ES-I3 (cell line): ENCODE data around the gene STON2.

ENCODE experiments used
- H3K36me3 ChIP-seq: 2 replicates; pipeline ENCODE4 v1.6.1; 2013; ENCODE audit warnings: mild to moderate bottlenecking, low read length, control low read depth, moderate library complexity; ENCODE audit not compliant: insufficient read depth
- H3K4me1 ChIP-seq: 2 replicates; pipeline ENCODE4 v1.6.1; 2013; ENCODE audit warnings: mild to moderate bottlenecking, control low read depth, low read length; ENCODE audit not compliant: insufficient read depth
- H3K9ac ChIP-seq: 2 replicates; pipeline ENCODE4 v1.6.1; 2013; ENCODE audit warnings: low read depth, mild to moderate bottlenecking, low read length, moderate library complexity
- H3K9me3 ChIP-seq: 2 replicates; pipeline ENCODE4 v1.6.1; 2013; ENCODE audit warnings: mild to moderate bottlenecking, low read length, moderate library complexity; ENCODE audit not compliant: control insufficient read depth, insufficient read depth

The STON2 gene

DNA sequence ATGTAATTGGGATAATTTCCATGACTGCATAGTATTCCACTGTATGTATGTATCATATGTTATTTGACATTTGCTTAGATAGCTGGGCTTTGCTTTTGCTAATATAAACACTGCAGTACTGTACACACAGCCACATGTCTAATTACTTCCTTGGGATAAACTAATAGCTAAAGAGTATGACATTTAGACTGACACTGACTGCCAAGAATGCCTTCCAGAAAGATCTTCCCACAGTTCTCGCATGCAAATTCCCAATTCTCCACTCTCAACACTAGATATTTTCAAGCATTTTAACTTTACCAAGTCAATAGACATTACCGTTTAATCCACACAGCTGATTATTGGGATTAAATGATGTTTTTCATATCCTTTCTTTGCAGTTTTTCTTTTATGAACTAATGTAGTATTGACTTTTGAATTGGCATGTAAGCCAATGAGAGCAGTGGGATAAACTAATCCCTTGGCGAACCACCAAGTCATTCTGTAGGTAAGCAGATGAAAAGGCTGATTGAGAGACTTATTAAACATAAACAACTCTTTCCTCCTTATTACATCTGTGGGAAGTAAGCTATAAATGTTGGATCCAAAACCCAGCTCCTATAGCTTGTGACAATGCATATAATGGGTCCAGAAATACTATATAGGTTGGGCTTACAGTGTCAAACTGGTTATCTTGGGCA lies 55.5 kb downstream of the STON2 start:
- no peaks in the 10 kb centered on the region for H3K9me3 ChIP-seq
- no peaks in the 10 kb centered on the region for H3K4me1 ChIP-seq
- H3K36me3 ChIP-seq: no peaks in the 10 kb centered on the region
- no peak overlapping the region for H3K9ac ChIP-seq

DNA sequence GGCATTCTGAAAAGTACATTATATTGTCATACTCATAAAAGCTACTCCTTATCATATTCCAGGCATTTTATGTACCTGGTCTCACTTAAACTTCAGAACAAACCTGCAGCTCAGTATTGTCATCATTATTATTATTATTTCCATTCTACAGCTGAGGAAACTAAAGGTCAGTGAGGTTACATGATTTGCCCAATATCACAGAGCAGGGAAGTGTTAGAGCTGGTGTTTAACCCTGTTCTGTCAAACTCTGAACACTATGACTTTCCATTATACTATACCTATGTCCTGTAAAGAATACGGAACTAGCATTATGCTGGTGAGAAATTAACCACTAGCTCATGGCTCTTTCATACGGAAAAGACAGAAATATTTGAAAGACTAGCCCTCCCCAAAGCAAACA lies 56.4 kb downstream of the STON2 start:
- no peaks in the 10 kb centered on the region for H3K9me3 ChIP-seq
- no peak overlapping the region for H3K9ac ChIP-seq
- H3K36me3 ChIP-seq: no peaks in the 10 kb centered on the region
- no peaks in the 10 kb centered on the region for H3K4me1 ChIP-seq

DNA sequence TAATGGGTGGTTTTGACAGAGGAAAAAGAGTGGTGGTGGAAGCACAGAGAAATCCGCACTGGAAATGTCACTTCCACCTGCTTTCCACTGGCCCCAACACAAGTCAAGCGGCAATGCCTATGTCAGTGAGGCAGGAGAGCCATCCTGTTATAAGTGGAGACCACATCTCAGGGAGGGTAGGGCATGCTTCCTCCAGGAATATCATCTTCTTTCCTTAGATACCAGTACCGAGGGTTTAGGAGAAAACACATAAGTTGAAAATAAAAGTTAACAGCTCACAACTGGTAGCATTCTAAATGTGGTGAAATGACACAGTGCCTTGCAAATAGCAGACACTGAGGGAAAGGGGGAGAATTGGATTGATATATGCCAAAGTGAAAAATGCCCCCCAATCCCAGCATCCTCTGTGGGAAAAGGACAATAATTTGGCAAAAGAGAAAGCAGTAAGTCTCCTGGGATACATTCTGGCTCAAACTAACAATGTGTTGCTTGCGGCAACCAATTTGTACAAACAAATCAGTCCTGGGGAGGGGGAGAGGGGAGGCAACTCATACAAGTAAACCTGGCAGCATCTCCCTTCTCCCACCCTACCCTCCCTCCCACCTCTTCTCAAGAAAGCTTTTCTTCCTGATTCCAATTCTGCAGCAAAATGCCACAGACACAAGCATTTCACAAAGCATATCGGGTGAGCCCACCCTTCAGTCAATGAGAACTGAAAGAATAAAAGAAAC lies 57.1 kb downstream of the STON2 start:
- Histone ChIP-seq H3K9ac (no peak overlapping the region), H3K36me3 (no peaks in the 10 kb centered on the region), H3K9me3 (no peaks in the 10 kb centered on the region), H3K4me1 (no peaks in the 10 kb centered on the region)

DNA sequence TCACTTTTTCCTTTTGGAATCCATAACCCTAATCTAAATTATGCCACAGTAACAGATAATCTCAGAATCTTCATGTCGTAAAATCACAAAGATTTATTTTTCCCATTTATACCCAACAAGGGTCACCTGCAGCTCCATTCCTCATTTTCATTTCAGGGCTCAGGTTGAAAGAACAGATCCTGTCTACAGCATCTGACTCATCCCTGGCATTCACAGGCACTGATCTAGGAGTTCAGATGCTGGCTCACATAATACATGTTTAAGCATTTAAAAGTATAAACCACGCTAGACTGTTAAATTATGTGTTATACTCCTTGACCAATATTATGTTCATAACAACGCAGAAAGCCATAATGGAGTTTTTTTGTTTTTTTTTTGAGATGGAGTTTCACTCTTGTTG lies 58.3 kb downstream of the STON2 start:
- H3K4me1 ChIP-seq: no peaks in the 10 kb centered on the region
- H3K9me3 ChIP-seq: no peaks in the 10 kb centered on the region
- no peak overlapping the region for H3K9ac ChIP-seq
- H3K36me3 ChIP-seq: no peaks in the 10 kb centered on the region

DNA sequence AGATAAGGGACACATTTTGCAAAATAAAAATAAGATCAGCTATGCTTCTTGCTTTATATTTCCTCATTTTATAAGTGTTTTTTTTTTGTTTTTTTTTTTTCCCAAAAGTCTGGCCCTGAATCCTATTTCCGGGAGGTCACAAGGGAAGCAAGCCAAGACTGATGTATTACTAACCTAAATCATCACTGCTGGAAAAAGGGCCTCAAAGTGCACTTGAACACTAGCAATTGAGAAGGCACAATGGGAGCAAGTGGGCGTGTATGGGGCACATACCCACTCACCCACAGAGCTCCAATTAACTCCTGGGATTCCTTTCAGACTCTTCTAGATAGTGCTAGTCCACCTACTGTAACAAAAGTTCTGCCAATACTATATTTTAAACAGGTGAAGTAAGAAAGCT lies 58.8 kb downstream of the STON2 start:
- no peaks in the 10 kb centered on the region for H3K36me3 ChIP-seq
- H3K4me1 ChIP-seq: no peaks in the 10 kb centered on the region
- H3K9me3 ChIP-seq: no peaks in the 10 kb centered on the region
- no peak overlapping the region for H3K9ac ChIP-seq

DNA sequence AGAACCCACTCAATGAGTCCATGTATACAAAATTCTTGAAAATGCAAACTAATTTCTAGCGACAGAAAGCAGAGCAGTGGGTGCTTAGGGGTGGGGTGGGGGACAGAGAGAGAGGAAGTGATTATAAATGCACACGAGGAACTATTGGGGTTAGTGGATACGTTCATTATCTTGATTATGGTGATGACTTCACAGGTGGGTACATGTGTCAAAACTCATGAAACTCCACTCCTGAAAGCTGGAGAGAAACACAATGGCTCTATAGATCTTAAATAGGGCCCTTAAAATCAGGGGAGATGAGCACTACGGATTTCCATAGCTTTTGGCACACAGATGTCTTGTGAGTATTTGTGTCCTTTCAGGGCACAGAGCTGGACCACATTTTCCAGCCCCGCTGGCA lies 59.9 kb downstream of the STON2 start:
- Histone ChIP-seq H3K9ac (no peak overlapping the region), H3K36me3 (no peaks in the 10 kb centered on the region), H3K9me3 (no peaks in the 10 kb centered on the region), H3K4me1 (no peaks in the 10 kb centered on the region)

DNA sequence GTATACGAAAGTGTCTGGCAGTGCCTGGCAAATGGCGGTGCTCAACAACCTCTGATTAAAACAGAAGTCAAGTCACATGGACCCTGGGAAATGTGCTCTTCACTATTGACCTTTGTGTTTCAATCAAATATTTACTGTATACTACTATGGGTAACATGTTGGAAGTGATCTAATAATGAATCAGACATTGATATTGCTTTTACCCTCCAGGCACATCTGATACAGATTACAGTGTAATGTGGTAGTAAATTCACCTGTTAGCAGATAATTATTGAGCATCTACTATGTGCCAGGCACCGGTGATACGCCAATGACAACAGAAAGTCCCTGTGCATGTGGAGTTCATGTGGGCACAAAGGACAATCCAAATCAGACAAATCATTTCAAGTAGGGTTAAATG lies 63.1 kb downstream of the STON2 start:
- Histone ChIP-seq H3K9ac (no peak overlapping the region), H3K9me3 (no peaks in the 10 kb centered on the region), H3K4me1 (no peaks in the 10 kb centered on the region), H3K36me3 (no peaks in the 10 kb centered on the region)

DNA sequence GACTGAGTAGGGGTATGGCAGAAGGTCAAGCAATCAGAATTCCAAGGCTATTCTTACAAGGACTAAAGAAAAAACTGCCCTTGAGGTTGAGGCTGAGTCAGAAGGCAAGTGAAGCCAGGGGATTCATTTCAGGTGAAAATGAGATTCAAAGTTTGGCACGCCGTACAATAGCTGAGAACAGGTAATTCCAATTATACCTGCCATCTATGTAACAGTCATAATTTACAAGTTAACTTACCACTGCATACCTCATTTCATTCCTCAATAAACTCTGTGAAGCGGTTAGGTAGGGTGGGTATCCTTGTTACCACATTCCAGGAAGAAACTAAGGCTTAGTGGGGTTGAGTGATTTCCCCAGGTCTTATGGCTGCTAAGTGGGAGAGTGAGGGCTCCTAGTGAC lies 64.1 kb downstream of the STON2 start:
- H3K36me3 ChIP-seq: no peaks in the 10 kb centered on the region
- H3K4me1 ChIP-seq: no peaks in the 10 kb centered on the region
- H3K9ac ChIP-seq: no peak overlapping the region
- no peaks in the 10 kb centered on the region for H3K9me3 ChIP-seq

DNA sequence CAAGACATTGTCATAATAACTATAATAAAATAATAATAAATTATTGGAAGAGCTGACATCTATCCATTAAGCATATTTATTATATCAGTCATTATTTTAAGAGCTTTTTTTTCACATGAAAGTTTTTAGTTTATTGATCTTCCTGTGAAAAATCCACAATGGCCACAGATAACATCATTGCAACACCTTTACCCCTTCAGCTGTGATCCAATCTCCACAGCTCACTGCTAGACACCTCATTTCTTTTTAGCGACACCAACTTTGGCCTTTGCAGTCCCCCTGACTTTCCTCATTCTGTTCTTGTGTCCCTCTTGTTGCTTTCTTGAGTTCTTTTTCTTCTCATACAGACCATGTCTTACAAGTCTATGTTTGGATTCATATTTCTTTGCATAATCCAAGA lies 67.4 kb downstream of the STON2 start:
- no peaks in the 10 kb centered on the region for H3K36me3 ChIP-seq
- H3K9ac ChIP-seq: no peak overlapping the region
- no peaks in the 10 kb centered on the region for H3K4me1 ChIP-seq
- H3K9me3 ChIP-seq: no peaks in the 10 kb centered on the region; the same call in 1 of the 2 replicates

DNA sequence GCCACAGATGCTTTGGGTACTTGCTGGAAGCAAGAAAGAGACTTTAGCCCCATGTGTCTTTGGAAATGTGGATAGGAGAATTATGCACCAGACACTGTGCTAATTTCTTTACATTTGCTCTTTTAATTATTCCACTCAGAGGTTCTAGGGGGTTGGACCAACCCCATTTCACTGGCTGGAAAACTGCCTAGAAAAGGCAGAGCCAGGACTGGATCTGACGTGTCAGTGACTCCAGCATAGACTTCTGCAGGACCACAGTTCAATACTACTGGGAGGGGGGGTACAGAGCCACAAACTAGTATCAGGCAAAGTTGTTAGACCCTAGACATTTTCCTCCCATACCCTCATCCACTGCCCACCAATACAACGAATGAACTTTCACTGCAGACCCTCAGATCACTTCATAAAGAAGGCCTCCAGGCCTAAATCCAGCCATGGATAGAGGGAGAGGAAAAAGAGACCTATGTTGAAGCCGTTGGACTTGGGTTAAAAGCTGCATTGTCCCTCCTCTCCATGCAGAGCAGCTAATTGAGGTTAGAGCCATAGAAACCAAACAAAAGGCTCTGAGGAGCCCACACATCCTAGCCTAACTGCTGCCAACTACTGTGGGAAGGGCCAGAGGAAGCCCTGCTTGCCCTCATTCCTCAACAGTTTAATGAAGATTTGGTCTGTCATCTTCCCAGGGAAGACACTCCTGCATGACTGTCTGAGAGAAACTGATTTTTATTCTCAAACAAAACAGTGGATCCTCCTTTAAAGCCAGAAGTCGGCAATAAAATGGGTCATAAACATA lies 68.7 kb downstream of the STON2 start:
- Histone ChIP-seq H3K4me1 (no peaks in the 10 kb centered on the region), H3K36me3 (no peaks in the 10 kb centered on the region), H3K9ac (no peak overlapping the region), H3K9me3 (no peaks in the 10 kb centered on the region; the same call in 1 of the 2 replicates)

DNA sequence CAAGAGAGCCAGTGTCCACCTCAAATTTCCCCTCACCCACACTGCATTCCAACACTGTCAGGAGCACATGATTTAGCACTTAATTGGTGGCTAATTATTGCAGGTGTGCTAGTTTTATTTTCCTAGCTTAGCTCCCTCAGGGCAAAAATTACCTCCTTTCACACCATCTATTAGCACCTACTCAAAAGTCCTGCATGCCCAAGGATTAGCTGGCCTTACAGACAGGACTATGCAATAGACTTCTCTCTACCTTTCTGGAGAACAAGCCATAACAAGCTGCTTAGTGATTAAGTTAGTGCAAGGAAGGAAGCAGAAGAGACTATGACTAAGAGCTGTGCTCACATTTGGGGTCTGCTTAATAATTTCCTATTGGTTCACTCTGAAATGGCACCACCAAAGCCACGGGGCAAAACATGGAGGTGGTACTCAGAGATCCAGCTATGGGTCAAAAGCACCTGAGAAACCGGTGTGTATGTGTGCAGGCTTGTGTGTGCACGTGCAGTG lies 69.5 kb downstream of the STON2 start:
- no peaks in the 10 kb centered on the region for H3K4me1 ChIP-seq
- H3K9me3 ChIP-seq: no peaks in the 10 kb centered on the region; the same call in 1 of the 2 replicates
- no peaks in the 10 kb centered on the region for H3K36me3 ChIP-seq
- H3K9ac ChIP-seq: no peak overlapping the region

DNA sequence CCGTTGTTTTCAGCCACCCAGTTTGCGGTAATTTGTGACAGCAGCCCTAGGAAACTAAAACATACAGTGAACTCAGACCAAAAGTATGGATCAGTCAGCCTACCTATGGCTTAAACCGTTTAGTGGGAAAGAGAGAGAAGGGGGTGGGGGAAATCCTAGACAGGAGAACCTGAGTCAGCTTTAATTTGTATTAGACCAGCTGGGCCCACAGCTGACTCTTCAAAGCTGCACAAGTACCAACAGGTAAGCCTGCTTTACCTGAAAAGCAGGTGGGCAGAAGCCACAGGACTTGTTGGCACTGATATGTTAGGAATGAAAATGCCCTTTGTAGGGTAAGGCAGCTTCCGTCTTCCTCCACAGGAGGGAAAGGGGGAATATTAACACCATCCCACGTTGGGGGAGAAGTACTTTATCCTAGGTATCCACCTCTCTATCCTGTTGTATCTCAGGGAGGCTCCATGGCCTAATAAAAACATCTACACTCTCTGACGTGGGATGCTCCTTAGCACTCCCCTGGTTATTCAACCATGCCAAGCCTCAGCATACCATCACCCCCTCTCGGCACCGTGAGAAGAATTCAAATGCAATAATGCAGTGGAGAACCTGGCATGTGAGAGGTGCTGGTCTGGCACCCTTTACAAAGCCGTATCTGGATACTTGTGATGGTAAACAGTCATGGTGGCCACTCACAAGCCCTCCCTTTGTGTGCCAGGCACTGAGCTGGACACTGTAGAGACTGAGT lies 70.3 kb downstream of the STON2 start:
- H3K9me3 ChIP-seq: no peaks in the 10 kb centered on the region; the same call in 1 of the 2 replicates
- no peak overlapping the region for H3K9ac ChIP-seq
- H3K36me3 ChIP-seq: no peaks in the 10 kb centered on the region
- peaks cover 3% of the 10 kb centered on the region for H3K4me1 ChIP-seq

DNA sequence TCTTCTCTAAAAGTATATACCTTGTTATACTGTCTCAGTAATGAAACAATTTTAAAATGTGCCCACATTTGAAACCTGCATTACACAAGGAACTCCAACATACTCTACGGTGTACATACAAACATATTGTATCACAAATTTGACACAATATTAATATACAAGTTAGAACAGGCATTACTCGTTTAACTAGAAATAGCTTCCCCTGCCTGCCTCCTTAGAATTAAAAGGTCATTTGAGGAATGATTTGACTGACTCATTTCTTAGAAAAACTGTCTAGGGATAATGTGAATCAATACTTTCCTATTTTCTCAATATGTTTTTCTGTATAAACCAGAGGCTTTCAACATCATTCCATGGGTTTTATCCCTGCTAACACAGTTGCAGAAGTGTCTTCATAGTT lies 73.7 kb downstream of the STON2 start:
- Histone ChIP-seq H3K9ac (no peak overlapping the region), H3K4me1 (peaks cover 15% of the 10 kb centered on the region), H3K9me3 (no peaks in the 10 kb centered on the region; the same call in 1 of the 2 replicates), H3K36me3 (no peaks in the 10 kb centered on the region; the same call in 1 of the 2 replicates)

DNA sequence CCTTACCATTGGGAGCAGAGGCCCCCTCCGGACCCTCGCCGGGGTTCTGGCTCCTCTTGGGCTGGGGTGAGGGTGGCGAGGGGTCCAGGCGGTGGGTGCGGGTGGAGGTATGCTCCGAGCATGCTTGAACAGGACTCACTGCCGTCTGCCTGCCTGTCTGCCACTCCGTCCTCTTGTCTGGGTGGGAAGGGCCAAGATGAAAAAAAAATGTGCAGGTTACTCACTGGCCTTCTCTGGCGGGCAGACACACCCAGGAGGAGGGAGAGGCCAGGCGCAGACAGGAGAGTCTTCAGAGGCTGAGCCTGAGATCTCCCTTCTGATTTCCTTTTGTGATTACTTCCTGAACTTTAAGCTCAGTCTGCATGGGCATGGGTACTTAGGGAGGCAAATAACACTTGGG lies 76.1 kb downstream of the STON2 start:
- peaks cover 15% of the 10 kb centered on the region for H3K4me1 ChIP-seq
- H3K36me3 ChIP-seq: no peaks in the 10 kb centered on the region; the same call in 1 of the 2 replicates
- H3K9me3 ChIP-seq: no peaks in the 10 kb centered on the region; the same call in 1 of the 2 replicates
- peak overlapping the region; percentile 57; the same call in 1 of the 2 replicates for H3K9ac ChIP-seq
